ENCODE results near the gene GDA.
"Not testable (repeated sequence)": the region's sequence is repeated elsewhere in the genome, so short reads cannot be mapped to it uniquely, and the experiment has no call there.

GRCh38 chr9:72270359-72270758 is 121.1 kb downstream of the GDA start:
- not testable (repeated sequence) for TF ChIP-seq CTCF, POLR2A (IDR thresholded peaks at IDR 0.05)
